Sigmoid colon (tissue), 7 donors: ENCODE measurements around the gene POLR3A. TPM values are rescaled to one million over a fixed set of nuclear protein-coding genes. Genes with fewer than 3 reads are reported as not detected.

Experiments used
- DNase-seq: peaks from one replicate; pipeline ENCODE4 v3.0.0-alpha.2; 2019
- H3K27ac ChIP-seq, 4 donors: fragments of 200-600 bp; sonication (generic); one replicate each; pipeline ENCODE4 v1.5.1; 2016 to 2019; ENCODE audit warnings: mild to moderate bottlenecking in 1 of 4
- H3K27me3 ChIP-seq, 3 donors: fragments of 200-600 bp; sonication (generic); one replicate each; pipeline ENCODE4 v1.5.1; 2019; ENCODE audit warnings: mild to moderate bottlenecking in 1 of 3
- H3K36me3 ChIP-seq, 4 donors: fragments of 200-600 bp; sonication (generic); one replicate each; pipeline ENCODE4 v1.5.1; 2016 to 2019
- H3K4me1 ChIP-seq, 4 donors: fragments of 200-600 bp; sonication (generic); one replicate each; pipeline ENCODE4 v1.5.1; 2017 to 2019
- H3K4me3 ChIP-seq, 4 donors: fragments of 200-600 bp; sonication (generic); one replicate each; pipeline ENCODE4 v1.5.1; 2017 to 2019; ENCODE audit warnings: mild to moderate bottlenecking in 2 of 4, moderate library complexity in 1 of 4
- H3K9me3 ChIP-seq, 4 donors: fragments of 200-600 bp in 3 of 4; sonication (generic) in 3 of 4; one replicate each; pipeline versions ENCODE4 v1.5.1 to v1.6.1; 2013 to 2019
- CTCF ChIP-seq, 4 experiments: fragments of 450-650 bp in 3 of 4; fragments of 200-600 bp in 1 of 4; IDR thresholded peaks; one replicate each; pipeline ENCODE4 v1.5.1; 2016 to 2019; ENCODE audit warnings: antibody characterized with exemption in 4 of 4, mild to moderate bottlenecking in 3 of 4, moderate library complexity in 2 of 4
- EP300 ChIP-seq, 4 donors: sonication (generic); formaldehyde crosslinking; IDR thresholded peaks; one replicate each; pipeline ENCODE4 v1.6.1; 2017; ENCODE audit warnings: antibody characterized with exemption in 4 of 4
- POLR2A ChIP-seq, 2 donors: fragments of 450-650 bp; IDR thresholded peaks; one replicate each; pipeline ENCODE4 v1.6.1; 2016; ENCODE audit warnings: antibody characterized with exemption in 2 of 2, mild to moderate bottlenecking in 2 of 2, moderate library complexity in 2 of 2
- POLR2AphosphoS5 ChIP-seq, 4 donors: sonication (generic); formaldehyde crosslinking; IDR thresholded peaks; one replicate each; pipeline ENCODE4 v1.6.1; 2017; ENCODE audit warnings: antibody characterized with exemption in 4 of 4
- WGBS, 2 donors: extraction: QIAGEN DNeasy Blood & Tissue Kit; methylation state at CpG; one replicate each; pipeline ENCODE4 v1.1.7; 2013; 5-methylcytosine and 5-hydroxymethylcytosine counted together
- intact Hi-C: fragments of 100-400 bp; cut with DNase I; formaldehyde crosslinking; loops from one replicate; pipeline ENCODE4 v1.15.1; 2023
- polyA plus RNA-seq, 3 donors: library from polyadenylated mRNA; stranded (reverse); fragments of 200-250 nt; gene quantifications; one replicate each; pipeline ENCODE4 v1.2.3, GENCODE V29; 2013
- total RNA-seq, 4 donors: library from RNA; depleted of rRNA; stranded (reverse); fragments of >200 nt; gene quantifications; one replicate each; pipeline ENCODE4 v1.1.0, GENCODE V29; 2016
- donor health status: healthy with polysubstance abuse.
- donor health status: Bipolar disorder and iron deficiency.
- donor health status: healthy.

POLR3A gene
- total and polyA plus RNA-seq, 7 donors: 1.6 to 13.0 (median 9.6) TPM

GRCh38 chr10:77962350-77963146 lies 66.8 kb downstream of the POLR3A start:
- Histone ChIP-seq H3K9me3 (no peaks in the 10 kb centered on the region), H3K36me3 (no peaks in the 10 kb centered on the region), H3K4me3 (no peak overlapping the region), H3K4me1 (no peaks in the 10 kb centered on the region), H3K27ac (no peak overlapping the region), H3K27me3 (no peaks in the 10 kb centered on the region)
- intact Hi-C loops: no loop called here
- no peak for DNase-seq
- WGBS, 2 donors: 91 to 92% methylated on average over 7 of the region's 7 CpGs
- no peak for TF ChIP-seq POLR2AphosphoS5 (IDR thresholded peaks at IDR 0.05)
- TF ChIP-seq CTCF (IDR thresholded peaks at IDR 0.05): no peak
- TF ChIP-seq EP300 (IDR thresholded peaks at IDR 0.05): no peak
- TF ChIP-seq POLR2A (IDR thresholded peaks at IDR 0.05): no peak

GRCh38 chr10:77961668-77962067 lies 67.6 kb downstream of the POLR3A start:
- Histone ChIP-seq H3K36me3 (no peaks in the 10 kb centered on the region), H3K27ac (no peak overlapping the region), H3K9me3 (no peaks in the 10 kb centered on the region), H3K4me1 (no peaks in the 10 kb centered on the region), H3K4me3 (no peak overlapping the region), H3K27me3 (no peaks in the 10 kb centered on the region)
- no peak for DNase-seq
- intact Hi-C loops: no loop called here
- TF ChIP-seq POLR2AphosphoS5 (IDR thresholded peaks at IDR 0.05) (no peak), CTCF (IDR thresholded peaks at IDR 0.05) (no peak), POLR2A (IDR thresholded peaks at IDR 0.05) (no peak), EP300 (IDR thresholded peaks at IDR 0.05) (no peak)
- WGBS, 2 donors: 93 to 99% methylated on average over 6 of the region's 6 CpGs

GRCh38 chr10:77960829-77961329 lies 68.4 kb downstream of the POLR3A start:
- intact Hi-C loops: no loop called here
- H3K27me3 ChIP-seq: no peaks in the 10 kb centered on the region
- no peak overlapping the region for H3K27ac ChIP-seq

GRCh38 chr10:77959887-77960455 lies 69.3 kb downstream of the POLR3A start:
- Histone ChIP-seq H3K9me3 (no peaks in the 10 kb centered on the region), H3K4me3 (no peak overlapping the region), H3K27me3 (no peaks in the 10 kb centered on the region), H3K27ac (peak overlapping the region in 1 of 4 donors; percentile 63), H3K4me1 (no peaks in the 10 kb centered on the region), H3K36me3 (no peaks in the 10 kb centered on the region)
- 92 to 93% methylated on average over 8 of the region's 8 CpGs for WGBS, 2 donors
- TF ChIP-seq CTCF (IDR thresholded peaks at IDR 0.05) (no peak), POLR2AphosphoS5 (IDR thresholded peaks at IDR 0.05) (no peak), EP300 (IDR thresholded peaks at IDR 0.05) (no peak), POLR2A (IDR thresholded peaks at IDR 0.05) (no peak)
- DNase-seq: no peak
- intact Hi-C loops: no loop called here

More at GRCh38 chr10:77960829-77961329, 68.4 kb downstream of the POLR3A start:
- 86 to 90% methylated on average over 6 of the region's 6 CpGs for WGBS, 2 donors
- no peaks in the 10 kb centered on the region for H3K9me3 ChIP-seq
- H3K4me3 ChIP-seq: no peak overlapping the region
- H3K4me1 ChIP-seq: no peaks in the 10 kb centered on the region
- H3K36me3 ChIP-seq: no peaks in the 10 kb centered on the region
- TF ChIP-seq POLR2A (IDR thresholded peaks at IDR 0.05) (no peak), POLR2AphosphoS5 (IDR thresholded peaks at IDR 0.05) (no peak), CTCF (IDR thresholded peaks at IDR 0.05) (no peak)
- DNase-seq: no peak
